Measurements from ENCODE around the gene MED8. TPM values are rescaled to one million over a fixed set of nuclear protein-coding genes. Genes with fewer than 3 reads are reported as not detected.

Gene MED8
- total RNA-seq, 1 experiment from 2014 or later = 31.1 TPM

- TF ChIP-seq CTCF (IDR thresholded peaks at IDR 0.05; ENCODE audit: unreplicated experiment) = no peak
- H3K27ac Mint-ChIP-seq (ENCODE audit: unreplicated experiment) = no peak overlapping the region
- H3K27me3 Mint-ChIP-seq (ENCODE audit: unreplicated experiment) = peaks cover 26% of the 10 kb centered on the region
- no peak overlapping the region for H3K4me3 Mint-ChIP-seq (ENCODE audit: low read depth, unreplicated experiment)
- DNase-seq = no peak
- CTCF ChIA-PET = interaction anchor here (0.9 kb wide), 1 partner anchor 54 kb away, joined by 3 read pairs; the partner anchor contains the start of gene C1orf210
- peaks cover 13% of the 10 kb centered on the region for H3K4me1 Mint-ChIP-seq (ENCODE audit: low read depth, unreplicated experiment)
- intact Hi-C loops (cut with micrococcal nuclease; ENCODE audit: unreplicated experiment) = no loop called here
- no peaks in the 10 kb centered on the region for H3K9me3 Mint-ChIP-seq (ENCODE audit: low read depth, unreplicated experiment)
- no peaks in the 10 kb centered on the region for H3K36me3 Mint-ChIP-seq (ENCODE audit: insufficient read depth, unreplicated experiment)
- BruUV-seq (replicated peaks) = no TSS peak
Measured at GRCh38 chr1:43339584-43340232, 49.9 kb downstream of the MED8 start.

GRCh38 chr1:43338001-43338400 lies 51.6 kb downstream of the MED8 start:
- H3K4me1 Mint-ChIP-seq (ENCODE audit: low read depth, unreplicated experiment) = no peaks in the 10 kb centered on the region
- no peak for TF ChIP-seq CTCF (IDR thresholded peaks at IDR 0.05; ENCODE audit: unreplicated experiment)
- no peak overlapping the region for H3K27ac Mint-ChIP-seq (ENCODE audit: unreplicated experiment)
- intact Hi-C loops (cut with micrococcal nuclease; ENCODE audit: unreplicated experiment) = no loop called here
- CTCF ChIA-PET = no interaction called here
- H3K4me3 Mint-ChIP-seq (ENCODE audit: low read depth, unreplicated experiment) = no peak overlapping the region
- no TSS peak for BruUV-seq (replicated peaks)
- no peak for DNase-seq
- H3K9me3 Mint-ChIP-seq (ENCODE audit: low read depth, unreplicated experiment) = no peaks in the 10 kb centered on the region
- no peaks in the 10 kb centered on the region for H3K36me3 Mint-ChIP-seq (ENCODE audit: insufficient read depth, unreplicated experiment)
- peaks cover 36% of the 10 kb centered on the region for H3K27me3 Mint-ChIP-seq (ENCODE audit: unreplicated experiment)

GRCh38 chr1:43337588-43337987 lies 52.0 kb downstream of the MED8 start, which contains the start of gene MPL:
Gene MPL, plus strand, starts transcription at chr1:43337818. Its CDS starts 31 bp downstream, at chr1:43337849.
- intact Hi-C loops (cut with micrococcal nuclease; ENCODE audit: unreplicated experiment) = no loop called here
- H3K36me3 Mint-ChIP-seq (ENCODE audit: insufficient read depth, unreplicated experiment) = no peaks in the 10 kb centered on the region
- no peak within 1 kb of the TSS for H3K4me3 Mint-ChIP-seq (ENCODE audit: low read depth, unreplicated experiment)
- CTCF ChIA-PET = no interaction called here
- no peak for DNase-seq
- H3K27ac Mint-ChIP-seq (ENCODE audit: unreplicated experiment) = no peak within 1 kb of the TSS
- TF ChIP-seq CTCF (IDR thresholded peaks at IDR 0.05; ENCODE audit: unreplicated experiment) = no peak
- peaks cover 36% of the 10 kb centered on the region for H3K27me3 Mint-ChIP-seq (ENCODE audit: unreplicated experiment)
- no TSS peak for BruUV-seq (replicated peaks)
- no peaks in the 10 kb centered on the region for H3K4me1 Mint-ChIP-seq (ENCODE audit: low read depth, unreplicated experiment)
- H3K9me3 Mint-ChIP-seq (ENCODE audit: low read depth, unreplicated experiment) = no peaks in the 10 kb centered on the region

GRCh38 chr1:43334453-43335205 lies 55.0 kb downstream of the MED8 start:
- DNase-seq = no peak
- no peak for TF ChIP-seq CTCF (IDR thresholded peaks at IDR 0.05; ENCODE audit: unreplicated experiment)
- CTCF ChIA-PET = no interaction called here
- no peaks in the 10 kb centered on the region for H3K9me3 Mint-ChIP-seq (ENCODE audit: low read depth, unreplicated experiment)
- peaks cover 6% of the 10 kb centered on the region for H3K4me1 Mint-ChIP-seq (ENCODE audit: low read depth, unreplicated experiment)
- no peak overlapping the region for H3K27ac Mint-ChIP-seq (ENCODE audit: unreplicated experiment)
- H3K36me3 Mint-ChIP-seq (ENCODE audit: insufficient read depth, unreplicated experiment) = no peaks in the 10 kb centered on the region
- H3K27me3 Mint-ChIP-seq (ENCODE audit: unreplicated experiment) = peaks cover 18% of the 10 kb centered on the region
- no TSS peak for BruUV-seq (replicated peaks)
- H3K4me3 Mint-ChIP-seq (ENCODE audit: low read depth, unreplicated experiment) = no peak overlapping the region
- intact Hi-C loops (cut with micrococcal nuclease; ENCODE audit: unreplicated experiment) = no loop called here

Small RNAs within 50 kb of the gene (microRNA-seq; reads per million reads assigned to microRNA genes)
- 2.8 reads per million for gene MIR6734

Other genes with a start within 250 kb of the MED8 start
- 128 and 132 TPM in 2 replicates for gene EBNA1BP2, start 217.5 kb downstream of the MED8 start, total RNA-seq (2022)
- 0.26 and 0.56 TPM in 2 replicates for gene CFAP57, start 217.5 kb downstream of the MED8 start, total RNA-seq (2022)
- 20.7 and 24.4 TPM in 2 replicates for gene TMEM125, start 119.8 kb downstream of the MED8 start, total RNA-seq (2022)
- 16.8 and 19.9 TPM in 2 replicates for gene C1orf210, start 104.2 kb downstream of the MED8 start, total RNA-seq (2022)
- gene TIE1, start 88.8 kb downstream of the MED8 start, total RNA-seq (2022) = not detected in 2 replicates
- gene MPL, start 52.0 kb downstream of the MED8 start, total RNA-seq (2022) = 0.52 and 0.73 TPM in 2 replicates
- 128 and 134 TPM in 2 replicates for gene CDC20, start 30.8 kb downstream of the MED8 start, total RNA-seq (2022)
- gene ELOVL1, start 21.8 kb downstream of the MED8 start, total RNA-seq (2022) = 107 and 117 TPM in 2 replicates
- 77.3 and 78.7 TPM in 2 replicates for gene SZT2, start 99 bp upstream of the MED8 start, total RNA-seq (2022)
- gene HYI, start 64.1 kb upstream of the MED8 start, total RNA-seq (2022) = 44.4 and 67.4 TPM in 2 replicates
- gene PTPRF, start 141.1 kb upstream of the MED8 start, total RNA-seq (2022) = 240 and 318 TPM in 2 replicates